ENCODE data around the gene RNF187.
A peak's percentile ranks its signal among the peaks of the same experiment; 100 is the strongest.

RNF187 gene

DNA sequence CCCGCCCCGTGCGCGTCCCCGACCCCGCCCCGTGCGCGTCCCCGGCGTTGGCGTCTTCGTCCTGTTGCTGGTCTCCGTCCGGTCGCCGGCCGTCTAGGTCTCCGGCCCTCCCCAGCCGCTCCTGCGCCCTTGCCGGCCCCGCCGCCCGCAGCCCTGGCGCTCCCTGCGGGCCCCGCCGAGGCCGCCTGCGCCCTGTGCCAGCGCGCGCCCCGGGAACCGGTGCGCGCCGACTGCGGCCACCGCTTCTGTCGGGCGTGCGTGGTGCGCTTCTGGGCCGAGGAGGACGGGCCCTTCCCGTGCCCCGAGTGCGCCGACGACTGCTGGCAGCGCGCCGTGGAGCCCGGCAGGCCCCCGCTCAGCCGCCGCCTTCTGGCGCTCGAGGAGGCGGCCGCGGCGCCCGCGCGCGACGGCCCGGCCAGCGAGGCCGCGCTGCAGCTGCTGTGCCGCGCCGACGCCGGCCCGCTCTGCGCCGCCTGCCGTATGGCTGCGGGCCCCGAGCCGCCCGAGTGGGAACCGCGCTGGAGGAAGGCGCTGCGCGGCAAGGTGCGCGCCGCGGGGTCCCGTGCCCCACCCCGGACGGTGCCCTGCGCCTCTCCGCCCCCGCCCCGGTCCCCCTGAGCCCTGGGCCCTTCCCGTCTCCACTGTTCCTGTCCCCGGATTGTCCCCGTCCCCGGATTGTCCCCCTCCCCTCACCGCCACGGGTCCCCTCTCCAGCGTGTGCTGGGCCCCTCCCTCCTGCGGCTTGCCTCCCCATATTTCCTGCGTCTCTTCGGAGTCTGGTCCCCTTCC, at the start of gene RNF187:
Gene RNF187 (plus strand): TSS at position 47 of the 789 bp plus-strand sequence.
- DNase-seq: peak; percentile 63

DNA sequence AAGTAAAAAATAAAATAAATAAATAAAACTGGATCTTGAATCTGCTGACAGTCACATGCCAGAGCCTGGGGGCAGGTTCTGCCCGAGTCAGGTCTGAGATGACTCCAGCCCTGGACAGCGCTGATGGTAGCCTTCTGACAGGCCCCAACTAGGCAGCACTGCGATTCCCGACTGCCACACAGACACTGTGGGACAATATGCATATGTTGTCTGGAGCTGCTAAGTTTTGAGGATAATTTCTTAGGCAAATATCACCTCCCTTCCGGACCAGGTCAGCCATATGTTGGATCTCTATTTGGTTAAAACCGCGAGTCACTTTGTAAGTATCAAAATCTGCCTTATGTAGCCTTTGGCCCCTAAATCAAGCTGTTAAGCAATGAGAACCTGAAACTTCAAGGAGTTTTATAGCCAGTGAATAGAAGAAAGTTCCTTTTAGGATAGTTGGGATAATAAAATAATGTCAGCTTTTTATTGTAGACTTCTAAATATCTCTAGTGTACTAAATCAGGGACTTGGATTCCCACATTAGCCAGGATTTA, 49.7 kb upstream of the RNF187 start:
- no peak for DNase-seq

DNA sequence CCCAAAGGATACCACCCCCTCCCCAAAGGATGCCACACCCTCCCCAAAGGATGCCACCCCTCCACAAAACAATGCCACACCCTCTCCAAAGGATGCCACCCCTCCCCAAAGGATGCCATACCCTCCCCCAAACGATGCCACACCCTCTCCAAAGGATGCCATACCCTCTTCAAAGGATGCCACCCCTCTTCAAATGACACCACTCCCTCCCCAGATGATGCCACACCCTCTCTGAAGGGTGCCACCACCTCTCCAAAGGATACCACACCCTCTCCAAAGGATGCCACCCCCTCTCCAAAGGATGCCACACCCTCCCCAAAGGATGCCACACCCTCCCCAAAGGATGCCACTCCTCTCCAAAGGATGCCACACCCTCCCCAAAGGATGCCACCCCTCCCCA, 48.9 kb upstream of the RNF187 start:
- DNase-seq: no peak

DNA sequence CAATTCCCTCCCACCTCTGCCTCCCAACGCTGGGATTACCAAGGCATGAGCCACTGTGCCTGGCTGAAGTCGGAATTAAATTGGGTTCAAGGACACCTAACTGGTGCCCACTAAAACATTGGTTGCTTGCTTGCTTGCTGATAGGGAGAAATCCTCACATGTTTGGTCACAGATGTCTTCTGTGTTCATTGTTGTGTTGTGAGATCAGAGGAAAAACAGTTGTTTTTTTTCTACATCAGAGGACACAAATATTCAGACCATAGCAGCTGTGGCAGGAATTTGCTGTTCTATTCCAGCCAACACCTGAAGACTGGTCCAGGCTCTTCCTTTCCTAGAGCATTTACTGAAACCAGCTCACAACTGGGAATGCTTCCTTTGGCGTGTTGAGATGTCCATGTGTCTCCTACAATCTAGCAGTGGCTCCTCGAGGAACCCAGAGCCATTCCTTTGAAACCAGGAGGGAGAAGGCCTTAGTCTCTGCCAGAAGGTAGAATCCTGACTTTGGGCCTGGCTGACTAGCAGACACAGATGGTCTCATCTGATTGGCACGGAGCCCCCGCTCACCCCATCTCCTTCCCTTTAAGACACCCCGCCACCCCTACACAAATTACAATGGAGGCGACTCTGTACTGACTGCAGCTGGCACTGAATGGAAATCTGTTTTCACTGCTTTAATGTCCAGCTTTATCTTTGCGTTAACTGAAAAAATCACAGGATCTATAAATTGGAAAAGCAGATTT, 46.3 kb upstream of the RNF187 start:
- no peak for DNase-seq

DNA sequence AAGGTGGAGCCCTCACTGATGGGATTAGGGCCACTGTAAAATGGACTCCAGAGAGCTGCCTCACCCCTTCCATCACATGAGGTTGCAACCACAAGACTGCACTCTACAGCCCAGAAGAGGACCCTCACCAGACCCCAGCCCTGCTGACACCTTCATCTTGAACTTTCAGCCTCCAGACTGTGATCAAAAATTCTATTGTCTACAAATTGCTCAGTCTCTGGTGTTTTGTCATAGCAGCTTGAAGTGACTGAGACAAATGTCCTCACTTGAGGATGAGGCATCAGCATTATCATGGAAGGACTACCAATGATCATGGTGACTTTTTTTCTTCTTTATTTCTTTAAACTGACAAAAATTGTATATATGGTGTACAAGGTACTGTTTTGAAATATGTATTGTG, 43.8 kb upstream of the RNF187 start:
- no peak for DNase-seq

DNA sequence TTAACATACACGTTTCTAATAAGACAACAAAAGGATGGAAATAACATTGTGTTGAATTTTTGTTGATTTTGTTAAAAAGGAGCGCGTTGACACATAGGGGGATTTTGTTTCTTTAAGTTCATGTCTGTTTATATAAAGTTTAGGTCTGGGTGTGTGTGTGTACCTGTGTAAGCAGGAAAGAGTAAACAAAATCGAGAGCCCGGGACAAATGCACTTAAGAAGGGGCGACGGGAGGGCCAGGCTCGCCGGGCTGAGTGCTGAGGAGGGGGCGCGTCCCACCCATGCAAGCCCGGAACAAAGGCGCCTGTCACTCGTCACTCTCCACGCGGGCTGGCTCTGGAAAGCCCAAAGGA, 41.7 kb upstream of the RNF187 start:
- DNase-seq: no peak

DNA sequence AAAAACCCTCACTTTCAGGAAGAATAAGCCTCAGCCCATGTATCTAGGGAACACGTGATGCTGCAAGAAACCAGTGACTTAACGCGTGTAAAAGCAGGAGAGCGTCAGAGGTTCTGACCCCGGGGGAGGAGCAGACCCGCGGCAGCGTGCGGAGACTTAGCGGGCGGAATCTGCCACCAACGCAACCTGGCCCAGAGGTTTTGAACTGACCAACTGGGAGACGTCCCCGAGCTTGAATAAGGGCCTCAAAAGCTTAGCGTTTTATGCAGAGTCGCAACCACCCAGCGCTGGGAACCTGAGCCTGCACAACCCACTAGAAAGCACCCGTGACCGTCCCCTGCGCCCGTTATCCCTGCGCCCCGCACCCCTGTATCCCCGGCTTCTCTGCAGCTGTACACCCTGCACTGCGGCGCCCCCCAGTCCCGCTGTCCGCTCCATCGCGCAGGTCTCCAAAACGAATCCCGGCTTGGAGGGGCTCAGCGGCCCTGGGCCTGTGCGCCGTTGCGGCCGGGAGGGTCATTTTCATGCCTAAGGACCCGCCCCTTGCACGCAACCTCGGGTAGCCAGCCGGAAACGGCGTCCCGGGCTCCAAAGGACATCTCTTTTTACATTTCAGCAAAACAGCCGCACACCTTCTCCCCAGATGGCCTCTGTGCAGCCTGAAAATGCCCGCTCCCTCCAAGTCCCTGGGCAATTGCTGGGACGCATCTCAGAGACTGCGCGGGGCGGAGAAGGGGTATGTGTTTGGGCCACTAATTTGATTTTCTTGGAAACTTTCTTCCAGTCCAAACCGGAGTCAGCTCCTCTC, 41.1 kb upstream of the RNF187 start:
- peak; percentile 63 for DNase-seq

DNA sequence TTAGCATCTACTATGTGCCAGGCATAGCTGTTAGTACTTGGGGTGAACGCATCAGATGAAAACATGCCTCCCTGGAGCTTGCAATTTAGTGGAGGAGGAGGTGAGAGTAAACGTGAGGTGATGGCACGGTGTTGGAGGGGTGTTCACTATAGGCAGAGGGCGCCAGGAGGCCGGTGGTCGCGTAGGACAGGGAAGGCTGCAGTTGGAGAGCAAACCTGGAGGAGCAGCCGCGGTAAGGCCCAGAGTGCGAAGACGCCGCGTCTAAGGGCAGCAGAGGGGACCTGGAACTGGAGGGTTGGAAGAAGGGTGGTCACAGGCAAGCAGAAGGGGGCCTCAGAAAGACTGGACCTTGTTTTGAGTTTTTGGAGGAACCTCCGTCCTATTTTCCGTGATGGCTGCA, 40.3 kb upstream of the RNF187 start:
- no peak for DNase-seq

DNA sequence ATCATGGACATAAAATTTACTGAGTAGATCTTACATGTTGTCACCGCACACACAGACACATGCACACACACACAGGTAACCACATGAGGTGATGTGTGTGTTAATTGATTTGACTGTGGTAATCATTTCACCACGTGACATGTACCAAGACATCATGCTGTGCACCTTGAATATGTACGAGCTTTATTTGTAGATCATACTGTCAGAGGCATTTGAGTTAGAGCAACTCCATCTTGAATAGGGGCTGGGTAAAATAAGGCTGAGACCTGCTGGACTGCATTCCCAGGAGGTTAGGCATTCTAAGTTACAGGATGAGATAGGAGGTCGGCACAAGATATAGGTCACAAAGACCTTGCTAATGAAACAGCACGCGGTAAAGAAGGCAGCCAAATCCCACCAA, 38.8 kb upstream of the RNF187 start:
- DNase-seq: no peak

DNA sequence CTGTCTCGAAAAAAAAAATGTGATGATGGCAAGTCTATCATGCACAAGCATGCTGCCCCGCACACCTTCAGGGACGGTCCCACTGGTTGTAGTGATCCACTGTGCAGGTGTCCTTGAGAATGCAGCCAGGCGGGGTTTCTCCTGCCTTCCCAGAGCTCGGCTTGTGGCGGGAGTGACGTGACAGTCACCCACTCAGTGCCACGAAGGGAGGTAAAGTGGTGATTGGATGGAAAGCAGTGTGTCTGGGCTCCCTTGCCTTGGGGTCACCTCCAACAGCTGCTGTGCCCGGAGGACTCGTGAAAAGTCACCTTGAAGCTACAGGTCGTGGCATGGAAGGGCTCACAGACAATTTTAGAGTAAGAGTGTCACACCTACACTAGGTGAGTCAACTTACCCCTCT, 37.0 kb upstream of the RNF187 start:
- no peak for DNase-seq

DNA sequence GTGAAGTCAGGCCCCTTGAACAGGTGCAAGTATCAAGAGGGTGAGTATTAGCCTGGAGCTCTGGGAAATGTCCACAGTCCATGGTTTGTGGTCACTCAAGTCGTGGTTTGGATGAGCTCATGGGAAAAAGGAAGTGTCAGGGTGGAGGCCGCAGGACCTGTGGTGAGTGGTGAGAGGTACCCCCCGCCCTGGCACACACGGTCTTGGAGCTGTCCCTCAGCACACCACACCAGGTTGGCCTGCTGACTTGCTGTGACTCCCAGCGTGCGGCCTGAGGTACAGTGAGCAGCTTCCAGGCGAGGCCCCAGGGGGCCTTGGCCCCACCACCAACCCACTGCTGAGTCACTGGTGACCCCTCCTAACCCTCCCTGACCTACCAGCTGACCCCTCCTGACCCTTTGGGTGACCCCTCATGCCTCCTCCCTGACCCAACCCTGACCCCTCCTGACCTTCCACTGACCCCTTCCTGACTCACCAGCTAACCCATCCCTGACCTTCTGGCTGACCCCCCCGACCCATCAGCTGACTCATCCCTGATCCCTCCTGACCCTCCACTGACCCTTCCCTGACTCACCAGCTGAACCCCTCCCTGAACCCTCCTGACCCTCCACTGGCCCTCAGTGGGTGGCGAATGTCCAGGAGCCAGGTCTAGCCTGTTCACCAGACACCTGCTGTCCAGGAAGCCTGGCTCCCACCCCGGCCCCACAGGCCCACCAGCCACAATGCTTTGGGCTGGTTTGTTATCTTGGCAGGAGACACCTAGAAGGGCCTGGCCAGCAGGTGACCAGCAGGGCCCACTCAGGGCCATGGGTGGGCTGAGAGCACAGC, 34.8 kb upstream of the RNF187 start:
- DNase-seq: no peak

DNA sequence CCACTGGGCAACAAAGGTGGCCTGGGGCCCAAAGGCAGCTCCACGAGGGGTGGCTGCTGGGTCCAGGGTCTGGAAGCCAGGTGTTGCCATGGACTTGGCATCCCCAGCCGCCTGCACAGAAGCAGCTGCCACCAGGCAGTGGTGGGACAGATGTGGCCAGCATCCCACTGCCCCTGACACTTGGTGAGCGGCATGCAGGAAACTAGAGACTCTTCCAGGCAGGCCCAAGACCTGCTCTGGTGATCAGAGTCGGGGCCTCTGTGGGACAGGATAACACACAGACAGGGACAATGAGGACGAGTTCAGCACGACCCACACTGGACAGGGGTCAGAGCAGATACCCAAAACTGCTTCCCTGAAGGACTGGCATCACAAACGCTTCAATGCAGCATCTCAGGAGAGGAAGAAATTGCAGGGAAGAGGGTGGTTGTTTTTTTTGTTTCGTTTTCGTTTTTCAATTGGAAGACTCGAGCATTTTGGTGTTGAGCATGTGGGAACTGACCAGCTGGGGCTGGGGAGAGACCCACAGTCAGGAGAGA, 34.1 kb upstream of the RNF187 start:
- DNase-seq: no peak

DNA sequence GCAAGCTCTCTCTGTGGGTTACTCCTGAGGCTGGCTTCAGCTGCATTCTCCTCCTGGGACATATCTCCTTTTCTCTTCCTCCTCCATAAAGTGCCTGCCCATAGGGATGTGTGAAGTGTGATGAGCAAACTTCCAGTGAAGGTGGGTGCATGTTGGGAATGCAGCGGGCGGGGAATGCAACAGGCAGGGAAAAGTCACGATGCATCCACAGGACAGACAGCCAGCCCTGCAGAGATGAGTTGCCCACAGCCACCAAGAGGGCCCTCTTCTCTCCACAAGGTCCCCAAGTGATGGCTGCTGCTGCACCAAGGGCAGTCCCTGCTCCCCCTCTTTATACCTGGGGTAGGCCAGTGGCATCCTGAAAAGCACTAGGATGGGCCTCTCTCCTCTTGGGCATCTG, 33.6 kb upstream of the RNF187 start:
- no peak for DNase-seq

DNA sequence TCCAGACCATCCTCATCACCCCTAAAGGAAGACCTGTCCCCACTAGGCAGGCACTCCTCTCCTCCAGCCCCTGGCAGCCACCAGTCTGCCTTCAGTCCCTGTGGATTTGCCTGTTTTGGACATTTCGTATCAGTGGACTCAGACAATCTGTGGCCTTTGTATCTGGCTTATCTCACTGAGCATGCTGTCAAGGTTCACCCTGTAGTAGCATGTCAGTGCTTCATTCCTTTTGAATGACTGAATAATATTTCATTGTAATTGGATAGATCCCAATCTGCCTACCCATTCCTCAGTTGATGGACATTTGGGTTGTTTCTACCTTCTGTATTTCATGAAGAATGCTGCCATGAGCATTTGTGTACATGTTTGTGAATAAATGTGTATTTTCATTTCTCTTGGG, 32.9 kb upstream of the RNF187 start:
- DNase-seq: no peak

DNA sequence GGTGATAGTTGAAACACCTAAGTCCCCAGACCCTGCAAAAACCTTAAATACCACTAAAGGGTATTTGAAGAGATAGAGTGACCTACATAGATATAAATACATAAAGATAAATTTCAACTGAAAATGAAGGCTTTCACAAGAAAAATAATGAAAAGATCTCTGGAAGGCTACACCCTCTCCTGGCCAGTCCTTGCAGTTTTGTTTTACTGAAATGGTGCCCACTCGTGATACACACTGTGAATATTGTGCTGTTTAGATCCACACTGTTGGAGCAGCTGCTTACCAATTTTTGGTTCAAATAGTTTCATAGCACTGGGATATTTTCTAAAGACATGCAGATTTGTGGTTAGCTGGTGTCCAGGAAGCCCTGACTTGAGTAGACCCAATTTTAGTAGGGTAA, 31.5 kb upstream of the RNF187 start:
- DNase-seq: no peak

DNA sequence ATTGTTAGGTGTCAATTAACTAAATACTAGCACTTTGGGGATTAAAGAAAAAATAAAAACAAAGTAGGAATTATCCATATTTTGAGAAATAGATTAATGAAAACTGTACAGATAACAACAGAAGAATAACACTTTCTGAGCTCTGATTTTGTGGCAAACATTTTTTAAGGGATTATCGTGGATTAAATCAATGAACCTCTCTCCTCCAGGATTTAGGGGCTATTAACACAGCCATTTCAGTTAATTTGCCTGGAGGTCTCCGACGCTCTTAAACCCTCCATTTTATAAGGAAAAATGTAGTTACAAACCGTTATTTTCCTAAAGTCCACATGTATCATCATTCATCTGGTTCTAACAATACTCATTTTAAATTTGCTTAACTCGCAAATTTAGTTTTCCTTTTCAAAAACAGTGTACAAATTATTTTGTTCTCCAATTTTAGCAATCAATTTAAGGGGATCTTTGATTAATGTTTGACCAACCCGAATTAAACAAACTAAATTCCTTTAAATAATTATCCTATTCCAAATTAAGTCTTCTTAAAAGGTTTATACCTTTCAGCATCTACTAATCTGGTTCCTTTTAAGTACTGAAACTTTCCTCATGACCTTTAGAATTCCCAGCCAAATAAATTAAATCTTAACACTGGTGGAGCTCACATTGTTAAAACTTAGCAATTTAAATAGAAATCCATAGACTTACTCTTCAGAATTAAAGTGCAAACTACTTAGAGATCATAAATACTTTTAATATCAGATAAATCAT, 30.7 kb upstream of the RNF187 start:
- no peak for DNase-seq

DNA sequence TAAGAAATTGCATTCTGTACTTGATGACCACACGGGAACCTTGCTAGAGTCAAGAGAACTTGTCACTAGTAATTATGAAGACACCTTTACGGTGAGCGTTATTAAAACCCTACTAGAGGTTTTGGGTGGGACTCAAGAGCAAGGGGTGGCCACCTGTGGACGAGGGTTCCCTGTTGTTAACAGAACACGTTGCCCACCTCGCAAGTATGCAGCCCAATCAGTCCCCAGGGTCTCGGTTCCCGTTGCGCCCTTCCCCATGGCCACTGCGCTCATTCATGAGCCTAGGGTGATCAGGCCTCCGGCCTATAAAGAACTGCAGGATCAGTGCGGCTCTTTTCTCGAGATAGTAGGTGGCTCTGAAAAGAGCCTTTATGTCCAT, 30.2 kb upstream of the RNF187 start:
- no peak for DNase-seq

DNA sequence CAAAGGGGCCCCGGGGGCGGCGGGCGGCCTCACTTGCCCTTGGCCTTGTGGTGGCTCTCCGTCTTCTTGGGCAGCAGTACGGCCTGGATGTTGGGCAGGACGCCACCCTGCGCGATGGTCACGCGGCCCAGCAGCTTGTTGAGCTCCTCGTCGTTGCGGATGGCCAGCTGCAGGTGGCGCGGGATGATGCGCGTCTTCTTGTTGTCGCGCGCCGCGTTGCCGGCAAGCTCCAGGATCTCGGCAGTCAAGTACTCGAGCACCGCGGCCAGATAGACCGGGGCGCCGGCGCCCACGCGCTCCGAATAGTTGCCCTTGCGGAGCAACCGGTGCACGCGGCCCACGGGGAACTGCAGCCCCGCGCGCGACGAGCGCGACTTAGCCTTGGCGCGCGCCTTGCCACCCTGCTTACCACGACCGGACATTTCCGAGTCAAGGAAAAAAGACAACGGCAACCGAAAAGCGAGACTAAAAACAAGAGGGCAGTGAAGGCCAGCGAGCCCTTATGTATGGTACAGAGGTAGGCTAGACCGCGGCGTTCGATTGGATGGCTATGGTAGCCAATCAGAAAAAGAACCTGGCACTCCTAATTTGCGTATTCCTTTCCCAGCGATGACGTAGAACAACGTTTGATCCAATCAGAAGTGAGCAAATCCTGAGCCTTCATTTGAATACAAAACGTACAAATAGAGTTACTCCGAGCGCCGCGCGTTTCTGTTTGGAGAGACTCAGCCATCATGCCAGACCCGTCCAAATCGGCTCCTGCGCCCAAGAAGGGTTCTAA, 29.6 kb upstream of the RNF187 start:
- DNase-seq: peak; percentile 98

DNA sequence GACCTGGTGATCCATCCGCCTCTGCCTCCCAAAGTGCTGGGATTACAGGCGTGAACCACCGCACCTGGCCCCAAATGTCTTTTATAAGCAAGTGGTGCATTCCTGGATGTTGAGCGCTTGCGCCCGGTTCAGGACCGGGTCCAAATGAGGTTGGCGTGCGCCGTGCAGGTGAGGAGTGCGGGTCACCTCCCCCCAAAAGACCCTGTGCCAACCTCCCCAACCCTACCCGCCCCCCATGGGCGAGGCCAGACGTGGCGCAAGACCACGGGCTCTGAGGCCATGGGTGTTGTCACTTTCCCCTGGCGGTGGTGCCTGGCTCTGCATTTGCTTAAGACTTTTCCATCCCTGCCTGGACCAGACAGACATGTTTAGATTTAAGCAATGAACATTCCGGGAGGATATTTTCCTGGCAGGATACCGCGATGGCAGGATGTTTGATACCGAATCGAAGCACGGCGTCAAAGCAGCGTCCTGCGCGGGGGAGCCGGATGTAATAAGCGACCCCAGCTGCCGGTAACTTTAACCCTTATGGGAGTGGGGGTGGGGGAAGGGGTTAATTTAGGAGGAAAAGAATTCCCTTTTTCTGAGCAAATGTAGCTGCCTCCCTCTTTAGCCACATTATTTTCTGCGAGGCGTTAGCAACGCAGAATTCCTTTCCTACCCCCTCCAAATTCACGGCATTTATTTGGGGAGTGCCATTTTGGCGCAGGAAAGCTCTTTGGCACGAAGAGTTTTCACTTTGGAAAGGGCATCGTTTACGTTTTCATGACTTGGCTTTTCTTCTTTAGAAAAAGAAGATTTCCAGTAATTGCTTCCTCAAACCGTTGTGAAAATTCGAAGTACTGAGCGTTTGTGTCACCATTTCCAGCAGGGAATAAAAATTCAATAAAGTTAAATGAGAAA, 27.8 kb upstream of the RNF187 start:
- peak; percentile 87 for DNase-seq

DNA sequence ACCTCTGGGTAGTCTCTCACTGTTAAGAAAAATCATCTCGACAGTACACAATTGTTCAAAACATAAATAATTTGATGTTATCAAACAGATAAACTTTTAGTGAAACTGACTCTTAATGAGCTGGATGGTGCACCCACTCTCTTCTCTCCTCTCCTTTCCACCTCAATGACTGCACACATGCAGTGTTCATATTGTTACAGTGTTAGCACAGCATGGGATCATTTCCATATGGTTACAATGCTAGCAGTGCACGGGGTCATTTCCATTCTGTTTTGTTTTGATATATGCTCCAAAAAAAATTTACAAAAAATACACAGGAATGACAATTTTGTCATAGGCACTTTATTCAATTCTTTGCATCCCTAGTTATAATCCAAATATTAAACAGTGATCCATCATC, 26.4 kb upstream of the RNF187 start:
- DNase-seq: no peak
